Uterus (tissue), 4 donors: ENCODE measurements around the gene KPNA3. TPM values are rescaled to one million over a fixed set of nuclear protein-coding genes. Genes with fewer than 3 reads are reported as not detected.
"Not testable (repeated sequence)": the region's sequence is repeated elsewhere in the genome, so short reads cannot be mapped to it uniquely, and the experiment has no call there.

Source experiments
- DNase-seq, 2 donors: peaks; one replicate each; pipeline ENCODE4 v3.0.0-alpha.2; 2019 to 2020
- H3K27ac ChIP-seq, 2 donors: fragments of 200-600 bp; sonication (generic); 1 replicate in 1 of 2; 2 replicates in 1 of 2; pipeline ENCODE4 v1.5.1; 2016 to 2018
- H3K27me3 ChIP-seq, 2 donors: fragments of 200-600 bp; sonication (generic); one replicate each; pipeline ENCODE4 v1.5.1; 2018 to 2019; ENCODE audit warnings: control low read depth in 1 of 2
- H3K36me3 ChIP-seq, 2 donors: fragments of 200-600 bp; sonication (generic); one replicate each; pipeline ENCODE4 v1.5.1; 2019; ENCODE audit warnings: control low read depth in 1 of 2
- H3K4me1 ChIP-seq, 2 donors: fragments of 200-600 bp; sonication (generic); one replicate each; pipeline ENCODE4 v1.5.1; 2018 to 2019; ENCODE audit warnings: control low read depth in 1 of 2
- H3K4me3 ChIP-seq, 2 donors: fragments of 200-600 bp; sonication (generic); 1 replicate in 1 of 2; 2 replicates in 1 of 2; pipeline ENCODE4 v1.5.1; 2018 to 2019; ENCODE audit warnings: mild to moderate bottlenecking in 1 of 2
- H3K9me3 ChIP-seq, 2 donors: fragments of 200-600 bp; sonication (generic); one replicate each; pipeline ENCODE4 v1.5.1; 2019; ENCODE audit warnings: control low read depth in 1 of 2
- CTCF ChIP-seq, 4 experiments: fragments of 200-600 bp in 2 of 4; fragments of 450-650 bp in 2 of 4; sonication (generic) in 2 of 4; IDR thresholded peaks; one replicate each; pipeline ENCODE4 v1.5.1; 2016 to 2019; ENCODE audit warnings: antibody characterized with exemption in 4 of 4, mild to moderate bottlenecking in 2 of 4, moderate library complexity in 1 of 4
- POLR2A ChIP-seq, 2 donors: fragments of 450-650 bp; IDR thresholded peaks; one replicate each; pipeline ENCODE4 v1.6.1; 2016; ENCODE audit warnings: antibody characterized with exemption in 2 of 2, mild to moderate bottlenecking in 1 of 2, moderate library complexity in 1 of 2
- intact Hi-C: fragments of 100-400 bp; cut with DNase I; formaldehyde crosslinking; loops from one replicate; pipeline ENCODE4 v1.15.1; 2023; ENCODE audit warnings: low total_unique reads
- total RNA-seq, 4 donors: library from RNA; depleted of rRNA in 3 of 4; stranded (reverse); fragments of >200 nt in 3 of 4; gene quantifications; one replicate each; pipeline versions ENCODE4 v1.1.0 to v1.2.4, GENCODE V29; 2014 to 2023
- donor health status: DM: yes; HTN: yes; CAD: no.

The KPNA3 gene
- total RNA-seq, 4 donors from 2014 or later = 9.1 to 49.2 (median 30.3) TPM

GRCh38 chr13:49810567-49811526 is 18.4 kb upstream of the KPNA3 start:
- intact Hi-C loops = no loop called here
- H3K36me3 ChIP-seq = no peaks in the 10 kb centered on the region
- no peak overlapping the region for H3K27ac ChIP-seq
- TF ChIP-seq CTCF (IDR thresholded peaks at IDR 0.05) (no peak), POLR2A (IDR thresholded peaks at IDR 0.05) (no peak)
- H3K4me3 ChIP-seq = no peak overlapping the region
- H3K27me3 ChIP-seq = no peaks in the 10 kb centered on the region
- DNase-seq = no peak
- H3K4me1 ChIP-seq = no peaks in the 10 kb centered on the region
- no peaks in the 10 kb centered on the region for H3K9me3 ChIP-seq

GRCh38 chr13:49807681-49808080 is 15.2 kb upstream of the KPNA3 start:
- Histone ChIP-seq H3K9me3 (no peaks in the 10 kb centered on the region), H3K36me3 (no peaks in the 10 kb centered on the region), H3K27me3 (no peaks in the 10 kb centered on the region), H3K27ac (no peak overlapping the region), H3K4me3 (no peak overlapping the region), H3K4me1 (no peaks in the 10 kb centered on the region)
- intact Hi-C loops = no loop called here
- no peak for DNase-seq
- TF ChIP-seq CTCF (IDR thresholded peaks at IDR 0.05) (no peak), POLR2A (IDR thresholded peaks at IDR 0.05) (no peak)

- no peak for DNase-seq
- H3K9me3 ChIP-seq = no peaks in the 10 kb centered on the region
- H3K36me3 ChIP-seq = no peaks in the 10 kb centered on the region
- TF ChIP-seq CTCF (IDR thresholded peaks at IDR 0.05) = no peak
- TF ChIP-seq POLR2A (IDR thresholded peaks at IDR 0.05) = no peak
- intact Hi-C loops = no loop called here
- H3K27ac ChIP-seq = no peak overlapping the region
- H3K4me1 ChIP-seq = no peaks in the 10 kb centered on the region
- no peak overlapping the region for H3K4me3 ChIP-seq
- H3K27me3 ChIP-seq = no peaks in the 10 kb centered on the region
Observed at GRCh38 chr13:49806126-49806536, 13.6 kb upstream of the KPNA3 start.

- DNase-seq, H3K4me1 ChIP-seq, H3K27ac ChIP-seq, intact Hi-C loops, H3K36me3 ChIP-seq, H3K27me3 ChIP-seq, H3K4me3 ChIP-seq, H3K9me3 ChIP-seq: not testable (repeated sequence)
Observed at GRCh38 chr13:49803047-49803446, 10.6 kb upstream of the KPNA3 start.

GRCh38 chr13:49802426-49802825 is 9.9 kb upstream of the KPNA3 start:
- H3K27me3 ChIP-seq = no peaks in the 10 kb centered on the region
- H3K4me3 ChIP-seq = no peak overlapping the region
- intact Hi-C loops = no loop called here
- H3K36me3 ChIP-seq = no peaks in the 10 kb centered on the region
- TF ChIP-seq CTCF (IDR thresholded peaks at IDR 0.05) (no peak), POLR2A (IDR thresholded peaks at IDR 0.05) (no peak)
- no peak for DNase-seq
- H3K4me1 ChIP-seq = no peaks in the 10 kb centered on the region
- H3K9me3 ChIP-seq = no peaks in the 10 kb centered on the region
- H3K27ac ChIP-seq = no peak overlapping the region
